HEK293T (cell line): ENCODE measurements around the gene RHOBTB3.

Experiments
- ARNT ChIP-seq: fragments of 450-650 bp; IDR thresholded peaks from 2 replicates; pipeline ENCODE4 v1.6.1; 2017; ENCODE audit warnings: mild to moderate bottlenecking
- BHLHE40 ChIP-seq: fragments of 450-650 bp; IDR thresholded peaks from 2 replicates; pipeline ENCODE4 v1.6.1; 2016; ENCODE audit warnings: mild to moderate bottlenecking, moderate library complexity, borderline replicate concordance
- CTBP1 ChIP-seq: fragments of 450-650 bp; IDR thresholded peaks from 2 replicates; pipeline ENCODE4 v1.6.1; 2016; ENCODE audit warnings: borderline replicate concordance
- FOXA1 ChIP-seq: fragments of 450-650 bp; IDR thresholded peaks from 2 replicates; pipeline ENCODE4 v1.6.1; 2016; ENCODE audit warnings: mild to moderate bottlenecking
- FOXM1 ChIP-seq: fragments of 450-650 bp; IDR thresholded peaks from 2 replicates; pipeline ENCODE4 v1.6.1; 2017; ENCODE audit warnings: mild to moderate bottlenecking, borderline replicate concordance
- LEF1 ChIP-seq: fragments of 450-650 bp; IDR thresholded peaks from 2 replicates; pipeline ENCODE4 v1.6.1; 2017; ENCODE audit warnings: mild to moderate bottlenecking, borderline replicate concordance
- SP1 ChIP-seq: fragments of 450-650 bp; IDR thresholded peaks from 2 replicates; pipeline ENCODE4 v1.6.1; 2017
- TF ChIP-seq, protein P1 (sequence below): fragments of 450-650 bp; IDR thresholded peaks from 2 replicates; pipeline ENCODE4 v1.6.1; 2016

DNA sequence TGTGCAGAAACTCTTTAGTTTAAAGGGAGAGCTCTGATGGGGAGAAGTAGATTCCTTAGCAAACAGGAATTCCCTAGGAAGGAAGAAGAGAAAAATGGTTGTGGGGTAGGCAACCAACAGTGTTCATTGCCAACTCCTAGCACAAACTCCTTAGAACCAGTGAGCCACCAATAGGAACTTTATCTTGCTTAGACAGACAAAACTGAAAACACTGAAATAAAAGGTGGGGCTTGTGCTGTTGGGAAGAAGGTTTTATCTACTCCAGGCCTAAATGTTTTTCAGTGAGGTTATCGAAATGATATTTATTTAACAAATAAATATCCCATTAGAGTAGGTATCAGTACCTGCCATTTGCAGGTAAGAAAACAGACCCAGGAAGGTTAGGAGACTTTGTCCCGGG is 99.1 kb downstream of the RHOBTB3 start:
- TF ChIP-seq ARNT (no peak), BHLHE40 (no peak), FOXA1 (no peak), FOXM1 (no peak), SP1 (no peak), LEF1 (no peak), CTBP1 (no peak)
- TF ChIP-seq, protein P1, sequence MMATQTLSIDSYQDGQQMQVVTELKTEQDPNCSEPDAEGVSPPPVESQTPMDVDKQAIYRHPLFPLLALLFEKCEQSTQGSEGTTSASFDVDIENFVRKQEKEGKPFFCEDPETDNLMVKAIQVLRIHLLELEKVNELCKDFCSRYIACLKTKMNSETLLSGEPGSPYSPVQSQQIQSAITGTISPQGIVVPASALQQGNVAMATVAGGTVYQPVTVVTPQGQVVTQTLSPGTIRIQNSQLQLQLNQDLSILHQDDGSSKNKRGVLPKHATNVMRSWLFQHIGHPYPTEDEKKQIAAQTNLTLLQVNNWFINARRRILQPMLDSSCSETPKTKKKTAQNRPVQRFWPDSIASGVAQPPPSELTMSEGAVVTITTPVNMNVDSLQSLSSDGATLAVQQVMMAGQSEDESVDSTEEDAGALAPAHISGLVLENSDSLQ = no peak
